Measurements from ENCODE around the gene NIPAL3. TPM values are rescaled to one million over a fixed set of nuclear protein-coding genes. Genes with fewer than 3 reads are reported as not detected.

NIPAL3 gene
- total and polyA plus RNA-seq, 2 donors from 2014 or later, result 13.5 to 46.4 TPM

- TF ChIP-seq CTCF (IDR thresholded peaks at IDR 0.05; ENCODE audit: borderline replicate concordance, extremely low read depth, insufficient read depth), result no peak
Measured at GRCh38 chr1:24411963-24412362, 3.6 kb upstream of the NIPAL3 start.

GRCh38 chr1:24412408-24412807 lies 3.2 kb upstream of the NIPAL3 start:
- H3K36me3 ChIP-seq (ENCODE audit: control insufficient read depth in 2 of 3, insufficient read depth in 3 of 3, low read length in 3 of 3), result no peaks in the 10 kb centered on the region
- no peak for DNase-seq
- no peak for FAIRE-seq
- intact Hi-C loops (cut with DNase I), result no loop called here
- H3K4me3 ChIP-seq (ENCODE audit: low read length in 3 of 3), result no peak overlapping the region
- no peak overlapping the region for H3K27ac ChIP-seq (ENCODE audit: low read depth in 2 of 2, low read length in 2 of 2)
- H3K4me1 ChIP-seq (ENCODE audit: control insufficient read depth in 2 of 3, insufficient read depth in 2 of 3, low read depth in 1 of 3, low read length in 3 of 3), result peaks cover 0 to 10% (median 3%) of the 10 kb centered on the region in 3 donors
- H3K27me3 ChIP-seq (ENCODE audit: control insufficient read depth, insufficient read depth, low read length), result no peaks in the 10 kb centered on the region
- H3K9ac ChIP-seq (ENCODE audit: low read length in 3 of 3), result no peak overlapping the region
- no peaks in the 10 kb centered on the region for H3K9me3 ChIP-seq (ENCODE audit: control insufficient read depth in 2 of 3, insufficient read depth in 1 of 3, low read length in 3 of 3)
- no peak for TF ChIP-seq CTCF (IDR thresholded peaks at IDR 0.05; ENCODE audit: borderline replicate concordance, extremely low read depth, insufficient read depth)

More at GRCh38 chr1:24411963-24412362, 3.6 kb upstream of the NIPAL3 start:
- Histone ChIP-seq H3K9ac (ENCODE audit: low read length in 3 of 3) (no peak overlapping the region), H3K27me3 (ENCODE audit: control insufficient read depth, insufficient read depth, low read length) (no peaks in the 10 kb centered on the region), H3K9me3 (ENCODE audit: control insufficient read depth in 2 of 3, insufficient read depth in 1 of 3, low read length in 3 of 3) (no peaks in the 10 kb centered on the region), H3K4me1 (ENCODE audit: control insufficient read depth in 2 of 3, insufficient read depth in 2 of 3, low read depth in 1 of 3, low read length in 3 of 3) (peaks cover 0 to 9% (median 2%) of the 10 kb centered on the region in 3 donors), H3K36me3 (ENCODE audit: control insufficient read depth in 2 of 3, insufficient read depth in 3 of 3, low read length in 3 of 3) (no peaks in the 10 kb centered on the region), H3K4me3 (ENCODE audit: low read length in 3 of 3) (no peak overlapping the region), H3K27ac (ENCODE audit: low read depth in 2 of 2, low read length in 2 of 2) (no peak overlapping the region)
- FAIRE-seq (no peak), DNase-seq (no peak)
- intact Hi-C loops (cut with DNase I), result no loop called here

GRCh38 chr1:24413350-24414163 lies 2.0 kb upstream of the NIPAL3 start, which contains the start of gene STPG1:
Gene STPG1 (minus strand): TSS chr1:24413782. CDS start chr1:24401388, 12,394 bp downstream.
- Histone ChIP-seq H3K36me3 (ENCODE audit: control insufficient read depth in 2 of 3, insufficient read depth in 3 of 3, low read length in 3 of 3) (no peaks in the 10 kb centered on the region), H3K27ac (ENCODE audit: low read depth in 2 of 2, low read length in 2 of 2) (peak within 1 kb of the TSS; percentile 48 to 76), H3K27me3 (ENCODE audit: control insufficient read depth, insufficient read depth, low read length) (no peaks in the 10 kb centered on the region), H3K4me1 (ENCODE audit: control insufficient read depth in 2 of 3, insufficient read depth in 2 of 3, low read depth in 1 of 3, low read length in 3 of 3) (peaks cover 0 to 13% (median 3%) of the 10 kb centered on the region in 3 donors), H3K9me3 (ENCODE audit: control insufficient read depth in 2 of 3, insufficient read depth in 1 of 3, low read length in 3 of 3) (no peaks in the 10 kb centered on the region), H3K4me3 (ENCODE audit: low read length in 3 of 3) (peak within 1 kb of the TSS; percentile 64 to 90 (median 79)), H3K9ac (ENCODE audit: low read length in 3 of 3) (peak within 1 kb of the TSS; percentile 61 to 85 (median 83))
- FAIRE-seq, result peak; percentile 71
- peak; percentile 90 to 97 (median 95) for DNase-seq
- intact Hi-C loops (cut with DNase I), result no loop called here
- no peak for TF ChIP-seq CTCF (IDR thresholded peaks at IDR 0.05; ENCODE audit: borderline replicate concordance, extremely low read depth, insufficient read depth)
